ENCODE measurements around the gene IKZF3.

DNA sequence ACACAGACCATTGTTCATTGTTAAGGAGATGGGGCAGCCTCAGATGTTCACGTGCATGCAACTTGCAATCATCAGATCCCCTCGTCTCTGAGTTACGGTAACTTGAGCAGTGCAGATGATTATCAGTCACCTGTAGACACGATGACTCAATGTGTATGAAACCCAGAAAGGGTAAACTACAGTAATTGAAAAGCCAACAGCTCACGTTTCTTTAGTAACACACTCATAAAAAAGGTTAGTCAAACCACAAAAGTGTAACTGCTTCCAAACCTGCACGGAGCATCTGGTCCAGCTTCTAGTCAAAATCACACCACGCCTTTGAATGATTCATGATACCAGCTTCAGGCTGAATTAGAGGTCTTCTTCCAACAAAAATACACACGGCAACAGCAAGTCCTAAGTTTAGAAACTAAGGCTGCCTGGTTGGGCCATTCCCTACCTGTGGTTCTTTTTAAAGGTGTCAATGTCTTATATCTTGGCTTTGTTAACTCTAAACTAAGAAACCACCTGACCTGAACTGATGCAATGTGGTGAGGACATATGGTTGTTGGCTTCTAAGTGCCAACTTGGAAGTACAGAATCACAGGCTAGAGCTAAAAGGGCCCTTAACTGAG, 94.0 kb downstream of the IKZF3 start:
- TF ChIP-seq, protein P1, sequence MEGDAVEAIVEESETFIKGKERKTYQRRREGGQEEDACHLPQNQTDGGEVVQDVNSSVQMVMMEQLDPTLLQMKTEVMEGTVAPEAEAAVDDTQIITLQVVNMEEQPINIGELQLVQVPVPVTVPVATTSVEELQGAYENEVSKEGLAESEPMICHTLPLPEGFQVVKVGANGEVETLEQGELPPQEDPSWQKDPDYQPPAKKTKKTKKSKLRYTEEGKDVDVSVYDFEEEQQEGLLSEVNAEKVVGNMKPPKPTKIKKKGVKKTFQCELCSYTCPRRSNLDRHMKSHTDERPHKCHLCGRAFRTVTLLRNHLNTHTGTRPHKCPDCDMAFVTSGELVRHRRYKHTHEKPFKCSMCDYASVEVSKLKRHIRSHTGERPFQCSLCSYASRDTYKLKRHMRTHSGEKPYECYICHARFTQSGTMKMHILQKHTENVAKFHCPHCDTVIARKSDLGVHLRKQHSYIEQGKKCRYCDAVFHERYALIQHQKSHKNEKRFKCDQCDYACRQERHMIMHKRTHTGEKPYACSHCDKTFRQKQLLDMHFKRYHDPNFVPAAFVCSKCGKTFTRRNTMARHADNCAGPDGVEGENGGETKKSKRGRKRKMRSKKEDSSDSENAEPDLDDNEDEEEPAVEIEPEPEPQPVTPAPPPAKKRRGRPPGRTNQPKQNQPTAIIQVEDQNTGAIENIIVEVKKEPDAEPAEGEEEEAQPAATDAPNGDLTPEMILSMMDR (IDR thresholded peaks at IDR 0.05) = no peak
- peak; percentile 93 for TF ChIP-seq POLR2AphosphoS5 (IDR thresholded peaks at IDR 0.05)
- TF ChIP-seq POLR2A (IDR thresholded peaks at IDR 0.05) = no peak
